BE2C (cell line): ENCODE data around the gene NFIC.

ENCODE experiments used
- DNase-seq: peaks from one replicate; pipeline ENCODE4 v3.0.0-alpha.2; 2020
- H3K27me3 ChIP-seq: fragments of 250-450 bp; sonication (Bioruptor Pico); 2 replicates; pipeline ENCODE4 v1.5.1; 2020; ENCODE audit warnings: mild to moderate bottlenecking
- H3K36me3 ChIP-seq: fragments of 250-450 bp; sonication (Bioruptor Pico); 2 replicates; pipeline ENCODE4 v1.5.1; 2020; ENCODE audit warnings: mild to moderate bottlenecking
- H3K4me1 ChIP-seq: fragments of 250-450 bp; sonication (Bioruptor Pico); 2 replicates; pipeline ENCODE4 v1.5.1; 2020
- H3K4me3 ChIP-seq: 2 replicates; pipeline ENCODE4 v1.5.1; 2011; ENCODE audit warnings: low read depth, low read length
- H3K9me3 ChIP-seq: fragments of 250-450 bp; sonication (Bioruptor Pico); 2 replicates; pipeline ENCODE4 v1.5.1; 2020
- CTCF ChIP-seq: IDR thresholded peaks from 2 replicates; pipeline ENCODE4 v1.5.1; 2012; ENCODE audit warnings: mild to moderate bottlenecking, low read depth, low read length

The NFIC gene

GRCh38 chr19:3481241-3482090, 115.1 kb downstream of the NFIC start:
- TF ChIP-seq CTCF, result no peak
- DNase-seq, result no peak
- Histone ChIP-seq H3K4me1 (no peaks in the 10 kb centered on the region), H3K27me3 (peaks cover 40% of the 10 kb centered on the region), H3K9me3 (no peaks in the 10 kb centered on the region), H3K4me3 (no peak overlapping the region), H3K36me3 (no peaks in the 10 kb centered on the region)

- DNase-seq, result no peak
- no peaks in the 10 kb centered on the region for H3K9me3 ChIP-seq
- no peaks in the 10 kb centered on the region for H3K36me3 ChIP-seq
- no peak for TF ChIP-seq CTCF
- H3K27me3 ChIP-seq, result peaks cover 40% of the 10 kb centered on the region
- no peak overlapping the region for H3K4me3 ChIP-seq
- no peaks in the 10 kb centered on the region for H3K4me1 ChIP-seq
These were observed 116.3 kb downstream of the NFIC start for GRCh38 chr19:3482507-3483225.

- no peaks in the 10 kb centered on the region for H3K36me3 ChIP-seq
- H3K27me3 ChIP-seq, result peaks cover 40% of the 10 kb centered on the region
- H3K9me3 ChIP-seq, result no peaks in the 10 kb centered on the region
- no peak for DNase-seq
- TF ChIP-seq CTCF, result no peak
- H3K4me1 ChIP-seq, result no peaks in the 10 kb centered on the region
- no peak within 1 kb of the TSS for H3K4me3 ChIP-seq
These were observed 116.8 kb downstream of the NFIC start, which contains the start of gene SMIM44 for GRCh38 chr19:3483226-3483628. Gene SMIM44, minus strand, starts transcription at chr19:3483441. Its CDS starts 38 bp downstream, at chr19:3483403.

- Histone ChIP-seq H3K9me3 (no peaks in the 10 kb centered on the region), H3K4me3 (no peak overlapping the region), H3K27me3 (no peaks in the 10 kb centered on the region), H3K4me1 (no peaks in the 10 kb centered on the region), H3K36me3 (peaks cover 46% of the 10 kb centered on the region)
- no peak for DNase-seq
- no peak for TF ChIP-seq CTCF
These were observed 125.2 kb downstream of the NFIC start for GRCh38 chr19:3491396-3492119.

DNA sequence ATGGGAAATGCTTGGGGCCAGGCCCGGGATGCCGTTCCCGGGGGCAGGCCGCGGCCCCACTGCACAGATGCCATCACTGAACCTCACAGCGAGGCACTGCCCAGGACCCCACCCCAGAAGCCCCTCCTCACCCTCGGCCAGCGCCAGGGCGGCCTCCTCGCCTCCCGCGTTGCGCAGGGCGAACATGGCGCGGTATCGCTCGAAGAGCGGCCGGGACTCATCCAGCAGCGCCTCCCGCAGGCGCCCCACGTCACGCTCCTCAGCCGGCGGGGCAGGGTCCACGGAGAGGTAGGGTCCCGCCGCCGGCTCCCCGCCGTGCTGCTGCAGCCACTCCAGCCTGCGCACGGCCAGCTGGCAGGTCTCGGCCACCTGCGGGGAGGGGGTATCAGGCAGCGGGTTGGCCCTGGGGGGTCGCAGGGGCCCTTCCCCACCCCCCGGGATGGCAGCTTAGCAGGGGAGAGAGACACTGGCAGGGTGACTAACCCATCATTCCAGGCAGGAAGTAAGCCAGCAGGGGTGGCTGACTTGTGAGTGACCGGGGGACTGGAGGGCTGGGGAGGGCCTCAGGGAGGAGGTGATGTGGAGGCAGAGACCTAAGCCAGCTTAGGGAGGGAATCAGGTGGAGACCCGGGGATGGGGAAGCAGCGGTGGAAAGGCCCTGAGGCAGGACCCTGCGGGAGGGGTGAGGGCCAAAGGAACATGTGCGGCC, 125.9 kb downstream of the NFIC start:
- Histone ChIP-seq H3K4me3 (no peak overlapping the region), H3K36me3 (peaks cover 52% of the 10 kb centered on the region), H3K9me3 (no peaks in the 10 kb centered on the region), H3K27me3 (no peaks in the 10 kb centered on the region), H3K4me1 (no peaks in the 10 kb centered on the region)
- DNase-seq, result no peak
- TF ChIP-seq CTCF, result no peak
